ENCODE measurements around the gene OR51B5. TPM values are rescaled to one million over a fixed set of nuclear protein-coding genes. Genes with fewer than 3 reads are reported as not detected.

The OR51B5 gene
- total RNA-seq, 1 experiment from 2014 or later, result not detected

- H3K4me3 ChIP-seq (ENCODE audit: low read depth, low read length, poor library complexity, severe bottlenecking), result no peak within 1 kb of the TSS
- no TSS peak for BruUV-seq (replicated peaks)
- H3K9me3 ChIP-seq (ENCODE audit: low read depth, low read length, poor library complexity, severe bottlenecking), result no peaks in the 10 kb centered on the region
- no peaks in the 10 kb centered on the region for H3K4me1 ChIP-seq (ENCODE audit: insufficient read depth, low read length, poor library complexity, severe bottlenecking)
- CTCF ChIA-PET, result no interaction called here
- no peaks in the 10 kb centered on the region for H3K27me3 ChIP-seq (replicated peaks; ENCODE audit: insufficient read depth, low read depth, low read length, poor library complexity)
- intact Hi-C loops (cut with micrococcal nuclease; ENCODE audit: unreplicated experiment), result no loop called here
- H3K36me3 ChIP-seq (ENCODE audit: insufficient read depth, low read length, poor library complexity, severe bottlenecking), result no peaks in the 10 kb centered on the region
- POLR2A ChIA-PET (ENCODE audit: low non-redundant PET), result no interaction called here
- H3K27ac ChIP-seq (ENCODE audit: low read depth, low read length, poor library complexity, severe bottlenecking), result no peak within 1 kb of the TSS
- no peak for DNase-seq (ENCODE audit: low spot score)
- no peak for TF ChIP-seq CTCF (conservative IDR thresholded peaks at IDR 0.05; ENCODE audit: low read depth, low read length)
- no peak for TF ChIP-seq EZH2 (IDR thresholded peaks at IDR 0.05; ENCODE audit: borderline replicate concordance, low read depth, low read length, poor library complexity, severe bottlenecking)
Observed at GRCh38 chr11:5351208-5351607, 7.9 kb upstream of the OR51B5 start, which contains the start of gene OR51B6. TSS of gene OR51B6 (plus strand) at chr11:5351508. CDS start at chr11:5351508, 0 bp downstream.

- TF ChIP-seq EZH2 (IDR thresholded peaks at IDR 0.05; ENCODE audit: borderline replicate concordance, low read depth, low read length, poor library complexity, severe bottlenecking) (no peak), CTCF (conservative IDR thresholded peaks at IDR 0.05; ENCODE audit: low read depth, low read length) (no peak)
- CTCF ChIA-PET, result no interaction called here
- Histone ChIP-seq H3K27ac (ENCODE audit: low read depth, low read length, poor library complexity, severe bottlenecking) (no peak overlapping the region), H3K9me3 (ENCODE audit: low read depth, low read length, poor library complexity, severe bottlenecking) (no peaks in the 10 kb centered on the region), H3K4me3 (ENCODE audit: low read depth, low read length, poor library complexity, severe bottlenecking) (no peak overlapping the region), H3K4me1 (ENCODE audit: insufficient read depth, low read length, poor library complexity, severe bottlenecking) (no peaks in the 10 kb centered on the region), H3K27me3 (replicated peaks; ENCODE audit: insufficient read depth, low read depth, low read length, poor library complexity) (no peaks in the 10 kb centered on the region), H3K36me3 (ENCODE audit: insufficient read depth, low read length, poor library complexity, severe bottlenecking) (no peaks in the 10 kb centered on the region)
- POLR2A ChIA-PET (ENCODE audit: low non-redundant PET), result no interaction called here
- no peak for DNase-seq (ENCODE audit: low spot score)
- BruUV-seq (replicated peaks), result no TSS peak
- intact Hi-C loops (cut with micrococcal nuclease; ENCODE audit: unreplicated experiment), result no loop called here
Observed at GRCh38 chr11:5349550-5349949, 6.2 kb upstream of the OR51B5 start.

- no peak for DNase-seq (ENCODE audit: low spot score)
- Histone ChIP-seq H3K4me3 (ENCODE audit: low read depth, low read length, poor library complexity, severe bottlenecking) (no peak overlapping the region), H3K27me3 (replicated peaks; ENCODE audit: insufficient read depth, low read depth, low read length, poor library complexity) (no peaks in the 10 kb centered on the region), H3K9me3 (ENCODE audit: low read depth, low read length, poor library complexity, severe bottlenecking) (no peaks in the 10 kb centered on the region), H3K36me3 (ENCODE audit: insufficient read depth, low read length, poor library complexity, severe bottlenecking) (no peaks in the 10 kb centered on the region), H3K4me1 (ENCODE audit: insufficient read depth, low read length, poor library complexity, severe bottlenecking) (no peaks in the 10 kb centered on the region), H3K27ac (ENCODE audit: low read depth, low read length, poor library complexity, severe bottlenecking) (no peak overlapping the region)
- TF ChIP-seq EZH2 (IDR thresholded peaks at IDR 0.05; ENCODE audit: borderline replicate concordance, low read depth, low read length, poor library complexity, severe bottlenecking) (no peak), CTCF (conservative IDR thresholded peaks at IDR 0.05; ENCODE audit: low read depth, low read length) (no peak)
- CTCF ChIA-PET, result no interaction called here
- no TSS peak for BruUV-seq (replicated peaks)
- intact Hi-C loops (cut with micrococcal nuclease; ENCODE audit: unreplicated experiment), result no loop called here
- POLR2A ChIA-PET (ENCODE audit: low non-redundant PET), result no interaction called here
Observed at GRCh38 chr11:5348551-5349194, 5.3 kb upstream of the OR51B5 start.
